NT2/D1 (cell line): ENCODE data around the gene HDAC2.

ENCODE experiments used
- SUZ12 ChIP-seq: IDR thresholded peaks from 2 replicates; pipeline ENCODE4 v1.6.1; 2011; ENCODE audit not compliant: insufficient read length, insufficient read depth; ENCODE audit errors: extremely low read depth
- YY1 ChIP-seq: IDR thresholded peaks from 2 replicates; pipeline ENCODE4 v1.6.1; 2011; ENCODE audit not compliant: insufficient read length, insufficient read depth
- ZNF274 ChIP-seq: IDR thresholded peaks from 2 replicates; pipeline ENCODE4 v1.6.1; 2011; ENCODE audit warnings: mild to moderate bottlenecking, low read depth, low read length

- TF ChIP-seq ZNF274 (no peak), YY1 (no peak), SUZ12 (no peak)
Measured at GRCh38 chr6:113920663-113921267, 50.2 kb downstream of the HDAC2 start.
